ENCODE measurements around the gene HRAS.

DNA sequence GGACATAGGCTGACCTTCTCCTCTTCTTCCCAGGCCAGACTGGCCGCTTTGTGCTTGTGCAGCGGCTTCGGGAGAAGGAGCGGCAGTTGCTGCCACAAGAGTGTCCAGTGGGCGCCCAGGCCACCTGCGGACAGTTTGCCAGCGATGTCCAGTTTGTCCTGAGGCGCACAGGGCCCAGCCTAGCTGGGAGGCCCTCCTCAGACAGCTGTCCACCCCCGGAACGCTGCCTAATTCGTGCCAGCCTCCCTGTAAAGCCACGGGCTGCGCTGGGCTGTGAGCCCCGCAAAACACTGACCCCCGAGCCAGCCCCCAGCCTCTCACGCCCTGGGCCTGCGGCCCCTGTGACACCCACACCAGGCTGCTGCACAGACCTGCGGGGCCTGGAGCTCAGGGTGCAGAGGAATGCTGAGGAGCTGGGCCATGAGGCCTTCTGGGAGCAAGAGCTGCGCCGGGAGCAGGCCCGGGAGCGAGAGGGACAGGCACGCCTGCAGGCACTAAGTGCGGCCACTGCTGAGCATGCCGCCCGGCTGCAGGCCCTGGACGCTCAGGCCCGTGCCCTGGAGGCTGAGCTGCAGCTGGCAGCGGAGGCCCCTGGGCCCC is 26.8 kb upstream of the HRAS start:
- TF ChIP-seq, protein P1, sequence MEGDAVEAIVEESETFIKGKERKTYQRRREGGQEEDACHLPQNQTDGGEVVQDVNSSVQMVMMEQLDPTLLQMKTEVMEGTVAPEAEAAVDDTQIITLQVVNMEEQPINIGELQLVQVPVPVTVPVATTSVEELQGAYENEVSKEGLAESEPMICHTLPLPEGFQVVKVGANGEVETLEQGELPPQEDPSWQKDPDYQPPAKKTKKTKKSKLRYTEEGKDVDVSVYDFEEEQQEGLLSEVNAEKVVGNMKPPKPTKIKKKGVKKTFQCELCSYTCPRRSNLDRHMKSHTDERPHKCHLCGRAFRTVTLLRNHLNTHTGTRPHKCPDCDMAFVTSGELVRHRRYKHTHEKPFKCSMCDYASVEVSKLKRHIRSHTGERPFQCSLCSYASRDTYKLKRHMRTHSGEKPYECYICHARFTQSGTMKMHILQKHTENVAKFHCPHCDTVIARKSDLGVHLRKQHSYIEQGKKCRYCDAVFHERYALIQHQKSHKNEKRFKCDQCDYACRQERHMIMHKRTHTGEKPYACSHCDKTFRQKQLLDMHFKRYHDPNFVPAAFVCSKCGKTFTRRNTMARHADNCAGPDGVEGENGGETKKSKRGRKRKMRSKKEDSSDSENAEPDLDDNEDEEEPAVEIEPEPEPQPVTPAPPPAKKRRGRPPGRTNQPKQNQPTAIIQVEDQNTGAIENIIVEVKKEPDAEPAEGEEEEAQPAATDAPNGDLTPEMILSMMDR (IDR thresholded peaks at IDR 0.05), result no peak
- no peak for TF ChIP-seq EZH2phosphoT487 (IDR thresholded peaks at IDR 0.05)
- TF ChIP-seq EZH2 (IDR thresholded peaks at IDR 0.05), result no peak

Data from neural progenitor cell (in vitro differentiated cells).